ENCODE data around the gene POMGNT2.

Gene POMGNT2

GRCh38 chr3:43062564-43063040 lies 43.3 kb downstream of the POMGNT2 start:
- no peak for TF ChIP-seq CTCF (IDR thresholded peaks at IDR 0.05; ENCODE audit: low read depth, low read length, missing control alignments)
- DNase-seq (ENCODE audit: extremely low read depth, low read depth): no peak
- no peak overlapping the region for H3K4me3 ChIP-seq (replicated peaks; ENCODE audit: low read depth, low read length)

- no peak overlapping the region for H3K4me3 ChIP-seq (replicated peaks; ENCODE audit: low read depth, low read length)
- TF ChIP-seq CTCF (IDR thresholded peaks at IDR 0.05; ENCODE audit: low read depth, low read length, missing control alignments): no peak
- no peak for DNase-seq (ENCODE audit: extremely low read depth, low read depth)
These were observed 43.8 kb downstream of the POMGNT2 start for GRCh38 chr3:43062040-43062563.

GRCh38 chr3:43061101-43061895 lies 44.6 kb downstream of the POMGNT2 start:
- no peak for DNase-seq (ENCODE audit: extremely low read depth, low read depth)
- no peak for TF ChIP-seq CTCF (IDR thresholded peaks at IDR 0.05; ENCODE audit: low read depth, low read length, missing control alignments)
- no peak overlapping the region for H3K4me3 ChIP-seq (replicated peaks; ENCODE audit: low read depth, low read length)

DNA sequence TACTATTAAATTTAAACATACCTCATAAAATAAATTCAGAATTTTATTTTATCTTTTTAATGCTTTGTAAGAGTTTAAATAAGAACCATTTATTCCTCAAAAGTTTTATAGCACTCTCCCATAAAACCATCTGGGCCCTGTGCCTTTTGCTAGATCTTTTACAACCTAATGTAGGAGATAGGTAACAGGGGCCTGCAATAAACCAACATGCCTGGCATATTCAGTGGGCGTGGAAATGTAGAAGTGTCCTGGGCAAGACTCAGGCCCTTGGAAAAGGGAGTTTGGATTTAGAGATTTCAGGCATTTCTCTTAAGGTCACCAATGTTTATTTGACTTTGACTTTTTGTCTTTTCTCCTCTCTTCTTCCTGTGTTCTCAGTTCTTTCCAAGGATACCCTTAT lies 46.4 kb downstream of the POMGNT2 start:
- no peak for DNase-seq (ENCODE audit: extremely low read depth, low read depth)
- no peak overlapping the region for H3K4me3 ChIP-seq (replicated peaks; ENCODE audit: low read depth, low read length)
- no peak for TF ChIP-seq CTCF (IDR thresholded peaks at IDR 0.05; ENCODE audit: low read depth, low read length, missing control alignments)

DNA sequence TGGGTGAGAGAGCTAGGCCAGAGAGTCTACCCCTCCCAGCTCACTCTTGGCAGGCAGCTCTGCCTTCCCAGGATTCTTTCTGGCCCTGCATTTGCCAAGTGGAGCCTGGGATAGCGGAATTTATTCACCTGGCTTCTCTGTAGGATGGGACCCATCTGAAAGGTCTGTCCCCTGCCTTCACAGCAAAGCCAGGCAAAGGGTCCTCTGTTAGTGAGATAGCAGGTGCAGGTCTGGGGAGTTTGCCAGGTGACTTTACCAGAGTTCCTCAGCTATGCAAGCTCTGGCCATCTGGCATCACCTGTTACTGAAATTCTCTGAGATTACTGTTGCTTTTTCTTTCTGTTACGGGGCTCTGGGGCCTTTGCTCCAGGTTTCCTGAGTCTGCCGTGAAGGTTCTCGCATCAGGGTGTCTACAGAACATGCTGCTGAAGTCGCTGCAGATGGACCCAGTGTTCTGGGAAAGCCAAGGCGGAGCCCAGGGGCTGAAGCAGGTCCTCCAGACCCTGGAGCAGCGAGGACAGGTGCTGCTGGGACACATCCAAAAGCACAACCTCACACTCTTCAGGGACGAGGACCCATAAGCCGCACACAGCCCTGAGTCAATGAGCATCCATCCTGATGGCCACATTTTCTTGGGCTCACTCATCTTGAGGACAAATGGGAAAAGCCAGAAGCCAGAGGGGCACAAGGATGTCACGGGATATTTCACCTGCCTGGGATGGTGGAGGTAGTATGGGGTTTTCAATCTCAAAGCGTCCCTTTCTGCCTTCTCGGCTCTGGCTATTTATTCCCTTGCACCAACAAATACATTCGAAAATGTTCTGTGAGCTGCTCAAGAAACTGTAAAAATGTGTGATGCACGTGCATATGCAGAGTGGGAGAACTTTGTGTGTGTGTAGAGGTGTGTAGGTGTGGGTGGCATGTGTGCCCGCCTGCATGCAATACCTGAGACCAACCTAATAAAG lies 49.8 kb downstream of the POMGNT2 start:
- TF ChIP-seq CTCF (IDR thresholded peaks at IDR 0.05; ENCODE audit: low read depth, low read length, missing control alignments): no peak
- no peak for DNase-seq (ENCODE audit: extremely low read depth, low read depth)

DNA sequence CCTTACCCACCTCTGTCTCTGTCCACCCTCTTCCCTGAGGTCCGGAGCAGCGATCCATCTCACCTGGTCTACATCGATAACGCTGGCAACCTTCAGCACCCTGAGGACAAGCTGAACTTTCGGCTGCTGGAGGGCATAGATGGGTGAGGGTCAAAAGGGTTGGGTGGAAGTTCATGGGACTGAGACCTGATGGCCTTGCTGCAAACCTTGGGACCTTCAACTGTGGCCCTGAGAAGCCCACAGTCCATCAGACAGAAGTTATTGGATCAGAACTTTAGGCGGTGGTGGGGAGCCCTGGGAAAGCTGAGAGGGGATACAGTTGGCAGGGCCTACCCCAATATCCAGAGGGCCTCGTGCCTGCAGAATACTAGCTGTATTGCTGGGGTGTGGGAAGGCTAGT lies 50.5 kb downstream of the POMGNT2 start:
- no peak for DNase-seq (ENCODE audit: extremely low read depth, low read depth)
- TF ChIP-seq CTCF (IDR thresholded peaks at IDR 0.05; ENCODE audit: low read depth, low read length, missing control alignments): no peak
- H3K4me3 ChIP-seq (replicated peaks; ENCODE audit: low read depth, low read length): no peak overlapping the region

More for the DNA sequence above, 49.8 kb downstream of the POMGNT2 start:
- no peak overlapping the region for H3K4me3 ChIP-seq (replicated peaks; ENCODE audit: low read depth, low read length)
